SH-SY5Y (cell line): Measurements from ENCODE around the gene ASIC1.

Experiments used
- GATA2 ChIP-seq: IDR thresholded peaks from 2 replicates; pipeline ENCODE4 v1.6.1; 2011; ENCODE audit warnings: mild to moderate bottlenecking, low read depth, low read length
- GATA3 ChIP-seq: IDR thresholded peaks from 2 replicates; pipeline ENCODE4 v1.6.1; 2011; ENCODE audit warnings: low read depth, mild to moderate bottlenecking, low read length, moderate library complexity

ASIC1 gene

DNA sequence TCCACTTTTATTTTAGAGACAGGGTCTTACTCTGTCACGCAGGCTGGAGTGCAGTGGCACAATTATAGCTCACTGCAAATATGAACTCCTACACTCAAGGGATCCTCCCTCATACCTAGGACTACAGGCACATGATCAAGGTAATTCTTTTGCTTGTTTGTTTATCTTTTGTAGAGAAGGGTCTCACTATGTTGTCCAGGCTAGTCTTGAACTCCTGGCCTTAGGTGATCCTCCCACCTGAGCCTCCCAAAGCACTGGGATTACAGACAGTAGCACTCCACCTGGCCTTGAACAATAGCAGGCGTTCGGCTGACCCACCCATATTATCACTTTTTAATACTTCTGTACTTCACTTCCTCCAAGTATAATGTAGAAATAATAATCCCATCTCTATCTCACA, 30.7 kb upstream of the ASIC1 start:
- TF ChIP-seq GATA2 (no peak), GATA3 (no peak)

DNA sequence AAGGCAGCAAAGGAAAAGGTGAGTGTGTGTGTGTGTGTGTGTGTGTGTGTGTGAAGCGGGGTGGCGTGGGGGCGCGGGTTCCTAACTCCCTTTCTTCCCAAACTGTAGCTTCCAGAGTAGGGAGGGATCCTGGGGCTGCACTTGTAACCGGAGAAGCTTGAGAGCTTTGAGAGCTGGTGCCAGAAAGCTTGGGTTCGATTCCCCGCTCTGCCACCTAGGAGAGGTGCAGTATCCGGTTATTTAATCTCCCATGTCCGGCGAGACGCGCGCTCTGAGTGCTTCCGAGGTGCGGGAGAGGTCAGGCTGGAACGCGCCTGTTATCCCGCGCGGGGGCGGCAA, 24.9 kb upstream of the ASIC1 start:
- TF ChIP-seq GATA2, result no peak
- no peak for TF ChIP-seq GATA3

DNA sequence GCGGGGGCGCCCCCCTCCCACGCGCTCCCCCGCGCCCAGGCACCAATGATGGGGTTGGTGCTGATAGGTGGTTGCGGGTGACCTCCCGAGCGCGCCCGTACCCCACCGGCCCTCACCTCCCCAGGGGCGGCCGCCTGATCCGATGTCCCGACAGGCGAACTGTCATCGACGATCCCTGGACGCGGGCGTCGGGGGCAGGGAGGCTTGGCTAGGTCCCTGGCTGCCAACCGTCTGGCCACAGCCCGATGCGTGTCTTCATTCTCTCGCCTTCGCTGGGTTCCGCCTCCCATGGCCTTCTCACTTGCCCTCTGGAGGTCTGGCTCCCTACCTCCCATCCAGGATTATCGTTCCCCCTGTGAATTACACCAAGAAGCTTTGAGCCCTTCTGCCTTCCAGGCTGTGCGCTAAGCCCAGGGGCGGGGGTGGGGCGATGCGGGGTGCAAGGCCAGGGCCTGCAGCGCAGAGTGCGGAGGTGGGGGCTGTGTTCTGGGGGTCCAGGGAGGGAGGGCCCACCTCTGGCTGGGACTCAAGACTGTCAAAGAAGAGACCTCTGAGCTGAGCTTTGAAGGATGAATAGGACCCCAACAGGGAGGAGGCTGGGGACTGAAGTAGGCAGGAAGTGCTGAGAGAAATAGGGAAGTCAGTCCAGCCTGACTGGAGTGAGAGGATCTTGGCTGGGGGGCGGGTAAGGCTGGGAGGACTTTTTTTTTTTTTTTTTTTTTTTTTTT, 24.4 kb upstream of the ASIC1 start:
- no peak for TF ChIP-seq GATA3
- no peak for TF ChIP-seq GATA2

DNA sequence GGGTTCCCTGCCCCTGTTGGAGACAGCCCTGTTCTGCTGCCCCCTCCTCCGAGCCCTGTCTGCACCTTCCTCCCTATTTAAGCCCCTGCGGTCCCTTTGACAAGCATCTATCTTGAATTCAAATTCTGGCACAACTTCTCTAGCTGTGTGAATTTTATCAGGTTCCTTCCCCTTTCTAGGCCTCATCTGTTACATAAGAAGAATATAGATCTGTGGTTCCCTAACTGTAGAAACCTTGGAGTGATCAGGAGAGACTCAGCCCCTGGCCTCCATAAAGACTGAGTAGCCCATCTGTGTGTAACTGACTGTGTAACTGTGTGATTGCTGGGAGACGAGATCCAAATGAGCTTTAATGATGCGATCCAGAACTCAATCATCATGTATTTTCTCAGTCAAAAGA, 19.1 kb upstream of the ASIC1 start:
- TF ChIP-seq GATA3, result no peak

DNA sequence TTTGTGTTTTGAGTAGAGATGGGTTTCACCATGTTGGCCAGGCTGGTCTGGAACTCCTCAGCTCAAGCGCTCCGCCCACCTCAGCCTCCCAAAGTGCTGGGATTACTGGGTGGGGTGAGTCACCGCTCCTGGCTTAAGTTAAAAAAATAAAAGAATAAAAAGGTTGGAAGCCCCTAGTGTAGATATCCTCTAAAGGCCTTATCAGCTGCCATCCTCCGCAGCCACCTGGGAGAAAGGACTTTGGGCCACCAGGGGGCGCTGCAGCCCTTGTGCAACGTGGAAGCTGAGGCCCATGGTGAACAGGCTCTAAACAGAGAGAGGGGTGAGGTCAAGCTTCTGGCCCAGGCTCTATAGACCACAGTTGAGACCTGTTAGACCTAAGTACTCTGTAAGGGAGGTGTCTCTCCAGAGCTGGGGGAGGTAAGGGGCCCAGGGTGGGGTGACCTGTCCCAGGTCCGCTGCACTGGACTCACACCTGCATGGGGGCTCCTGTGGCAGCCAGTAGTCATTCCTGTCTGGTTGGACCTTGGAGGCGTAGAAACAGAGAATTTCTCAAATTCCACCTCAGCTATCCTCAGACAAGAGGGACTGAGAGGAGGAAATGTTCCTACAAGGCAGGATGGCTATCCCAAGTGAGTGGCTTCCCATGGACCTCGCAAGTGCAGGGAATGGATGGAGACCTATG, 18.1 kb upstream of the ASIC1 start:
- no peak for TF ChIP-seq GATA3
- peak; percentile 43 for TF ChIP-seq GATA2

DNA sequence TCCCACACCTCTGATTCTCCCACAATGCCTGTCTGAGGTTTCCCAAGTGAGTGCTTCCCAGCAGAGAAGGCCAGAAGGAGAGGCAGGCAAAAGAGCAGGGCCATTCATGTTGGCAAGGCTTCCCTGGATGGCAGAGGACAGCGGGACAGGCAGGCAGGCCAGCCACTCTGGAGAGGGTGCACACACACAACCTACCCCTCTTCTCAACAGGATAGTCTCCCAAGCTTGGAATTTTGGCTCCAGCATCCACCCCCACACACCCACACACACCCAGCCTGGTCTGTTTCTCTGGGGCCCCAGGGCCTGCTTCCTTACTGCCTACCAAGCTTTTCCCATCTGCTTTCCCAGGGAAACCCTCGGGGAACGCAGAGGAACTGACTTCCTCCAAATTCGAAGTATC, 16.7 kb upstream of the ASIC1 start:
- TF ChIP-seq GATA3 (no peak), GATA2 (no peak)

DNA sequence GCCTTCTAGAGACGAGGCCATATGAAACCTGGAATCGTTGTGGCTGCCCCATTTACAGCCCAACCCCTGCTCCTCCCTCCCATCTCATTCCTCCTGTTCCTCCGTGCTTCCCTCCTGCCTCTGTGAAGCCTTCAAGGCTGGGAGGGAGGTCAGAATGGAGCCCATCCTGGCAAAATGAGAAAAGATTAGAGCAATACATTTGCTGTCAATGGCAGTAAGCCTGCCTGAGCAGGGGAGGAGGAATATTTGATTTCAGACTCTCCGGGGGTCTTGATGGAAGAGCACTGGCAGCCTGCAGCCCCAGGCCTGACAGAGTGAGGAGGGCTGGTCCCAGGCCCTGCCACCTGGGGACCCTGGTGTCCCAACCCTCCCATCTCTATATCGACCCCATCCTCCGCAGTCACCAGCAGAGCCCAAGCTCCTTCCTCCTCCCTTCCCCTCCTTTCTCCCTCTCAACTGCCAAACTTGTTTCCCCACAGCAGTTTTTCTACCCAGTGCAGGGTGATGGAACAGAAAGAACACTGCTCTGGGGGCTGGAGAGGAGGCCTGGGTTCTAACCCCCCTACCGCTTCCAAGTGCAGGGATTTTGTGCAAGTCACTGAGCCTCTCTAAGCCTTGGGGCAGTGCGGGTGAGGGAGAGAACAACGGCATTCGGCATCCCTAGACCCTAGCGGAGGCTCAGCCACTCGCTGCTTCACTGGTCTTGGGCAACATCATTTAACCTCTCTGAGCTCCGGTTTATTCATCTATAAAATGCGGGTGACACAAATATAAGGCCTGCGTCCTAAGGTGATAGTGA, 16.1 kb upstream of the ASIC1 start:
- TF ChIP-seq GATA3 (no peak), GATA2 (no peak)

DNA sequence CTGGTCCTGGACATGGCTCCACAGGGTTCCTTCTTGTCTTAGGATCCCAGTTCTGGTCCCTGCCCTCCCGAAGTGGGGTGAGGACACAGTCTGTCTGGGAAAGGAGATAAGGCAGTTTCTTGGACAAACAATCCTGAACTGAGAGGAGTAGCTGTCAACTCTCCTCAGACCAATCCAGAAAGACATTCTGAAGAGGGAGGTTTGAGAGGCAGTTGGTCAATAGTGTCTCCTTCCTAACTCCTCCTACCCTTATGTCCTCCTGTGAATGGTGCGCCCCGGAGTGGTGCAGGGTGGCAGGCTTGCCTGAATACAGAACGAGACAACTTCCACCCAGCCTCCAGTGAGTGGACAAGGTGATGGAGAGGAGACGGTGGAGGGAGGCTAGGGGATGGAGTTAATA, 15.4 kb upstream of the ASIC1 start:
- no peak for TF ChIP-seq GATA2
- TF ChIP-seq GATA3, result no peak

DNA sequence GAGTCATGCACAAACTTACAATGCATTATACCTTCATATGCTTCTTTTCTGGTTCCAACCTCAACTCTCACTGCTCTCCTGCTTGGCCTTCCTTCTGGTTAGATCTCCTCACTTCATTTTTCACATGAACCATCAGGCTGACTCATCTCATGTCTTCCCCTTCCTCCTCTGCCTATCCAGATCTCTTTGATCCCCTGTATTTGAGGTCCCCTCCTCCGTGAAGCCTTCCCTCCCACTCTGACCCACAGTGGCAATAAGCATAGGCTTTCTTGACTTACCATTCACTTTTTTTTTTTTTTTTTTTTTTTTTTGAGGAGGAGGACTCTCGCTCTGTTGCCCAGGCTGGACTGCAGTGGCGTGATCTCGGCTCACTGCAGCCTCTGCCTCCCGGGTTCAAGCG, 14.7 kb upstream of the ASIC1 start:
- TF ChIP-seq GATA2, result no peak
- TF ChIP-seq GATA3, result no peak

DNA sequence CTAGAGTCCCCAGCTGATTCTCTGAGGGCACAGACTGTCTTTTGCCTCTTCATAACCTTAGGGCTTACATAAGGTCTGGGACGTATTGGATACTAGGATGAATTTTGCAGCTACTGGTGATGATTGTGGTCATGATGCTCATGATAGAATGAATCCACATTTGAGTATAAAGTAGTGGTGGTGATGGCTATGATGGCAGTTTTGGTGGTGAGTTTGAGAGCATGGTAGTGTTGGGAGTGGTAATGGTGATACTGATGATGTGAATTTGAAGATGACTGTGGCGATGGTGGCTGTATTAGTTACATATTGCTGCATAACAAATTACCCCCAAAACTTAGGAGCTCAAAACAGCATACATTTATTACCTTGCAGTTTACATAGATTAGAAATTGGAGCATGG, 14.1 kb upstream of the ASIC1 start:
- no peak for TF ChIP-seq GATA2
- TF ChIP-seq GATA3, result no peak

DNA sequence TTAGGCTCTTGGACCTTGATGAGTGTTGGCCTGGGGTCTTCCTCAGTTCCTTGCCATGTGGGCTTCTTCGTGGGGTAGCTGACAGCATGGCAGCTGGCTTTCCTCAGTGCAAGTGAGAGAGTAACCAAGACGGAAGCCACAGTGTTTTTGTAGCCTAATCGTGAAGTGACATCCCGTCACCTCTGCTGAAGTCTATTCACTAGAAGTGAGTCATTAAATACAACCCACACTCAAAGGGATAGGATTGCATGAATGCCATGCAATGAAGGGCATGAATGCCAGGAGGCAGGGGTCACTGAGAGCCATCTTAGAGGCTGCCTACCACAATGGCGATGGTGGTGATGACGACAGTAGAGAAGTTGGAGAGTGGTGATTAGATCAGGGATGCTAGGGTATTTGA, 13.5 kb upstream of the ASIC1 start:
- no peak for TF ChIP-seq GATA3
- no peak for TF ChIP-seq GATA2

DNA sequence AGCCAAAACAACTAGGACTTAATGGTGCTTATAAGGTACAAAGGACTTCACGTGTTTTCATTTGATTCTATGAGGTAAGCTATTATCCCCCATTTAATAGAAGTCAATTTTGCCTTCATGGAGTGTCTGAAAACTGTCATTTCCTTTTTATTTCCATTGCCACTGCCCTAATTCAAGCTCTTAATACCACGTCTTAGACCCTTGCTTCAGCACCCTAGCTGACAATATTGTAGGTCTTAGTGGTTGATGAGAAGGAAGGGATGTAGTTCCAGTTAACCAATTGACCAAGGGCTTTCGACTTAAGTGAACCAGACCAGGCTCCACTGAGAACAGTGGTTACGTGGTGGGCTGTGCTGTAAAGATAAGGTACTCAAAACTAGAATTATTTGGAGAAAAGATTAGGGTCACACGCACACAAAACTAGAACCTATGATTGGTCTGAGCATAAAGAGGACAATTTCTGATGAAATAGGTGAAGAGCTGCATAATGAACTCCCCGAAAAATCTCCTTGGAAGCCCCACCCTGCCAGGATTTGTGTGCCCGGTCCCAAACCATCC, 9.6 kb upstream of the ASIC1 start:
- TF ChIP-seq GATA2 (no peak), GATA3 (no peak)

DNA sequence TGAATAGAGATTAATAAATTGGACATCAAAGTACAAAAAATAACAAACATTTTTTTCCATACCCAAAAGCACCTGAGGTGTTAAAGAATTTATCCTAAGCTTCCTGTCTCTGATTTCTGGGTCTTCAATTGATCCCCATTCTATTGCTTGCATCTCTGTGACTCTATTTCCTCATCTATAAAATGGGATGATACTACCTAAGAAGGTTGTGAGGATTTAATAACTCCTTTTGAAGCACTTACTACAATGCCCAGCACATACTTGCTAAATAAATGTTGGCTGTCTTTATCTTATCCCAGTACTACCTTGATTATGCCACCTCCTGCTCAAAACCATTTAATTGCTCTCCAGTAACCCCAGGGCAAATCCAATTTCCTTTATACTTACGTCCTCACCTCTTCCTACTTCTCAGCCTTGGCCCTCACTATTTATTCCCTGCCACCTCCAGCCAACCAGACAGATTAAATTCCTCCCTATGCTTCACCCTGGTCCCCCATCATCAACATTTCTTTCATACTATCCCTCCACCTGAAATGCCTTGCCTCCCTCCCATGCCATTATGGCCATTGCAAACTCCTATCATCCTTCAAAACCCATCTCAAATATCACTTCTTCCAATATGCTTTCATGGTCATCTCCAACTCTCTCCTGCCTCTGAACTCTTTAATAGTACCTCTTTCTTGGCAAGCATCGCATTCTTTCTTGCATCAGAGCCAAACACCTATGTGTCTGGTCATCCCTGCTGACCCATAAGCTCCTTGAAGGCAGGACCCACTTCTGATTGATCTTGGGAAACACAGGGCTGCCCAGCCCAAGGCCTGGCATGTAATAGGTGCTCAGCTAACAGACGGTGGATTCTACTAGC, 7.9 kb upstream of the ASIC1 start:
- TF ChIP-seq GATA2 (no peak), GATA3 (no peak)

DNA sequence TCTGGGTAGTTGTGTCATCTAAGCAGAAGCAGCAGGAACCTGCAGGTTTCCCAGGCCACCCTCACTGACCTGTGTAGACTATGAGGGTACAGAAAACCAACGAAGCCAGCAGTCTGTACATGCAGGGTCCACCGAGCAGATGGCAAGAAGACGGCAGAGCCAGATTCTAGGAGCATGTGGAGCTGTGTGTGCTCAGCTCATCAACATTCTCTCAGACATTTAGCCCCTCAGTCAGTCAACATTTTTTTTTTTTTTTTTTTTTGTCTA, 7.3 kb upstream of the ASIC1 start:
- TF ChIP-seq GATA2 (no peak), GATA3 (no peak)
